Uterus (tissue), 4 donors: ENCODE data around the gene IKBKE. TPM values are rescaled to one million over a fixed set of nuclear protein-coding genes. Genes with fewer than 3 reads are reported as not detected.

Experiments
- DNase-seq, 2 donors: peaks; one replicate each; pipeline ENCODE4 v3.0.0-alpha.2; 2019 to 2020
- H3K27ac ChIP-seq, 2 donors: fragments of 200-600 bp; sonication (generic); 1 replicate in 1 of 2; 2 replicates in 1 of 2; pipeline ENCODE4 v1.5.1; 2016 to 2018
- H3K27me3 ChIP-seq, 2 donors: fragments of 200-600 bp; sonication (generic); one replicate each; pipeline ENCODE4 v1.5.1; 2018 to 2019; ENCODE audit warnings: control low read depth in 1 of 2
- H3K36me3 ChIP-seq, 2 donors: fragments of 200-600 bp; sonication (generic); one replicate each; pipeline ENCODE4 v1.5.1; 2019; ENCODE audit warnings: control low read depth in 1 of 2
- H3K4me1 ChIP-seq, 2 donors: fragments of 200-600 bp; sonication (generic); one replicate each; pipeline ENCODE4 v1.5.1; 2018 to 2019; ENCODE audit warnings: control low read depth in 1 of 2
- H3K4me3 ChIP-seq, 2 donors: fragments of 200-600 bp; sonication (generic); 1 replicate in 1 of 2; 2 replicates in 1 of 2; pipeline ENCODE4 v1.5.1; 2018 to 2019; ENCODE audit warnings: mild to moderate bottlenecking in 1 of 2
- H3K9me3 ChIP-seq, 2 donors: fragments of 200-600 bp; sonication (generic); one replicate each; pipeline ENCODE4 v1.5.1; 2019; ENCODE audit warnings: control low read depth in 1 of 2
- CTCF ChIP-seq, 4 experiments: fragments of 200-600 bp in 2 of 4; fragments of 450-650 bp in 2 of 4; sonication (generic) in 2 of 4; IDR thresholded peaks; one replicate each; pipeline ENCODE4 v1.5.1; 2016 to 2019; ENCODE audit warnings: antibody characterized with exemption in 4 of 4, mild to moderate bottlenecking in 2 of 4, moderate library complexity in 1 of 4
- POLR2A ChIP-seq, 2 donors: fragments of 450-650 bp; IDR thresholded peaks; one replicate each; pipeline ENCODE4 v1.6.1; 2016; ENCODE audit warnings: antibody characterized with exemption in 2 of 2, mild to moderate bottlenecking in 1 of 2, moderate library complexity in 1 of 2
- intact Hi-C: fragments of 100-400 bp; cut with DNase I; formaldehyde crosslinking; loops from one replicate; pipeline ENCODE4 v1.15.1; 2023; ENCODE audit warnings: low total_unique reads
- total RNA-seq, 4 donors: library from RNA; depleted of rRNA in 3 of 4; stranded (reverse); fragments of >200 nt in 3 of 4; gene quantifications; one replicate each; pipeline versions ENCODE4 v1.1.0 to v1.2.4, GENCODE V29; 2014 to 2023
- donor health status: DM: yes; HTN: yes; CAD: no.

The IKBKE gene
- total RNA-seq, 4 donors from 2014 or later = 1.5 to 6.7 TPM; not detected in 2

GRCh38 chr1:206504363-206504713 is 34.1 kb downstream of the IKBKE start:
- Histone ChIP-seq H3K27me3 (no peaks in the 10 kb centered on the region), H3K4me3 (no peak overlapping the region), H3K4me1 (no peaks in the 10 kb centered on the region), H3K27ac (no peak overlapping the region), H3K36me3 (no peaks in the 10 kb centered on the region), H3K9me3 (no peaks in the 10 kb centered on the region)
- DNase-seq = no peak
- TF ChIP-seq CTCF (IDR thresholded peaks at IDR 0.05) (no peak), POLR2A (IDR thresholded peaks at IDR 0.05) (no peak)
- intact Hi-C loops = no loop called here

- H3K36me3 ChIP-seq = no peaks in the 10 kb centered on the region
- TF ChIP-seq CTCF (IDR thresholded peaks at IDR 0.05) (peak in 2 of 4 experiments; percentile 9 to 31), POLR2A (IDR thresholded peaks at IDR 0.05) (no peak)
- intact Hi-C loops = no loop called here
- no peak overlapping the region for H3K4me3 ChIP-seq
- H3K9me3 ChIP-seq = no peaks in the 10 kb centered on the region
- H3K27me3 ChIP-seq = no peaks in the 10 kb centered on the region
- DNase-seq = no peak
- H3K4me1 ChIP-seq = no peaks in the 10 kb centered on the region
- H3K27ac ChIP-seq = no peak overlapping the region
Measured at GRCh38 chr1:206505702-206506355, 35.6 kb downstream of the IKBKE start.

GRCh38 chr1:206506405-206507283 is 36.4 kb downstream of the IKBKE start:
- DNase-seq = no peak
- Histone ChIP-seq H3K27ac (peak overlapping the region in 1 of 2 donors; percentile 68), H3K27me3 (no peaks in the 10 kb centered on the region), H3K4me1 (no peaks in the 10 kb centered on the region), H3K9me3 (no peaks in the 10 kb centered on the region), H3K36me3 (no peaks in the 10 kb centered on the region), H3K4me3 (peak overlapping the region; percentile 46 to 60)
- TF ChIP-seq POLR2A (IDR thresholded peaks at IDR 0.05) = no peak
- intact Hi-C loops = no loop called here

- H3K4me1 ChIP-seq = no peaks in the 10 kb centered on the region
- peak within 1 kb of the TSS; percentile 46 to 60 for H3K4me3 ChIP-seq
Measured at GRCh38 chr1:206507284-206508129, 37.2 kb downstream of the IKBKE start, which contains the start of gene RASSF5. Gene RASSF5 (plus strand): TSS chr1:206507531. CDS start chr1:206507603, 72 bp downstream.

More at GRCh38 chr1:206507284-206508129, 37.2 kb downstream of the IKBKE start, which contains the start of gene RASSF5:
- no peaks in the 10 kb centered on the region for H3K27me3 ChIP-seq
- H3K27ac ChIP-seq = peak within 1 kb of the TSS; percentile 1 to 68
- H3K36me3 ChIP-seq = no peaks in the 10 kb centered on the region
- intact Hi-C loops = no loop called here
- peak; percentile 74 to 76 for DNase-seq
- H3K9me3 ChIP-seq = no peaks in the 10 kb centered on the region
- peak in 1 of 2 donors; percentile 55 for TF ChIP-seq POLR2A (IDR thresholded peaks at IDR 0.05)
- peak in 1 of 4 experiments; percentile 1 for TF ChIP-seq CTCF (IDR thresholded peaks at IDR 0.05)
